Measurements from ENCODE around the gene CHRNA9. TPM values are rescaled to one million over a fixed set of nuclear protein-coding genes. Genes with fewer than 3 reads are reported as not detected.
"Not testable (repeated sequence)": the region's sequence is repeated elsewhere in the genome, so short reads cannot be mapped to it uniquely, and the experiment has no call there.

Gene CHRNA9
- total and polyA plus RNA-seq, 12 donors = not detected

GRCh38 chr4:40292313-40292759 lies 42.8 kb upstream of the CHRNA9 start:
- Histone ChIP-seq H3K9me3 (replicated peaks in 1 of 3) (no peaks in the 10 kb centered on the region), H3K4me3 (no peak overlapping the region), H3K27ac (no peak overlapping the region), H3K36me3 (replicated peaks in 1 of 2) (no peaks in the 10 kb centered on the region), H3K27me3 (no peaks in the 10 kb centered on the region), H3K4me1 (replicated peaks in 1 of 2) (no peaks in the 10 kb centered on the region)
- no peak for DNase-seq
- TF ChIP-seq CTCF (IDR thresholded peaks at IDR 0.05) (no peak), POLR2A (IDR thresholded peaks at IDR 0.05) (no peak)
- WGBS, 4 donors = 79 to 91% (median 80%) methylated on average over 2 of the region's 2 CpGs
- intact Hi-C loops (cut with DNase I) = no loop called here

GRCh38 chr4:40294339-40294738 lies 40.8 kb upstream of the CHRNA9 start:
- TF ChIP-seq CTCF (IDR thresholded peaks at IDR 0.05) (no peak), POLR2A (IDR thresholded peaks at IDR 0.05) (no peak)
- H3K4me1 ChIP-seq (replicated peaks in 1 of 2) = no peaks in the 10 kb centered on the region
- no peak overlapping the region for H3K27ac ChIP-seq
- no peak for DNase-seq
- H3K9me3 ChIP-seq (replicated peaks in 1 of 3) = no peaks in the 10 kb centered on the region
- no peaks in the 10 kb centered on the region for H3K27me3 ChIP-seq
- H3K4me3 ChIP-seq = no peak overlapping the region
- no peaks in the 10 kb centered on the region for H3K36me3 ChIP-seq (replicated peaks in 1 of 2)
- intact Hi-C loops (cut with DNase I) = no loop called here
- WGBS, 4 donors = 74 to 94% (median 81%) methylated on average over 1 of the region's 1 CpG

GRCh38 chr4:40295030-40295429 lies 40.1 kb upstream of the CHRNA9 start:
- H3K9me3 ChIP-seq (replicated peaks in 1 of 3); intact Hi-C loops (cut with DNase I); H3K4me1 ChIP-seq (replicated peaks in 1 of 2); DNase-seq; H3K4me3 ChIP-seq; H3K36me3 ChIP-seq (replicated peaks in 1 of 2); H3K27ac ChIP-seq; H3K27me3 ChIP-seq: not testable (repeated sequence)

GRCh38 chr4:40295572-40295971 lies 39.6 kb upstream of the CHRNA9 start:
- Histone ChIP-seq H3K27ac (no peak overlapping the region), H3K9me3 (replicated peaks in 1 of 3) (no peaks in the 10 kb centered on the region), H3K36me3 (replicated peaks in 1 of 2) (no peaks in the 10 kb centered on the region), H3K4me1 (replicated peaks in 1 of 2) (no peaks in the 10 kb centered on the region), H3K4me3 (no peak overlapping the region), H3K27me3 (no peaks in the 10 kb centered on the region)
- WGBS, 4 donors = 73 to 93% (median 85%) methylated on average over 4 of the region's 4 CpGs
- intact Hi-C loops (cut with DNase I) = no loop called here
- TF ChIP-seq CTCF (IDR thresholded peaks at IDR 0.05) (no peak), POLR2A (IDR thresholded peaks at IDR 0.05) (no peak)
- no peak for DNase-seq

- intact Hi-C loops (cut with DNase I) = no loop called here
- H3K9me3 ChIP-seq (replicated peaks in 1 of 3) = no peaks in the 10 kb centered on the region
- H3K4me1 ChIP-seq (replicated peaks in 1 of 2) = no peaks in the 10 kb centered on the region
- DNase-seq = no peak
- TF ChIP-seq POLR2A (IDR thresholded peaks at IDR 0.05) (no peak), CTCF (IDR thresholded peaks at IDR 0.05) (no peak)
- H3K27ac ChIP-seq = no peak overlapping the region
- WGBS, 4 donors = 88 to 93% (median 90%) methylated on average over 6 of the region's 6 CpGs
- H3K27me3 ChIP-seq = no peaks in the 10 kb centered on the region
- no peak overlapping the region for H3K4me3 ChIP-seq
- no peaks in the 10 kb centered on the region for H3K36me3 ChIP-seq (replicated peaks in 1 of 2)
Observed at GRCh38 chr4:40299126-40299525, 36.0 kb upstream of the CHRNA9 start.

Measured in adrenal gland (tissue), 12 donors.